ENCODE measurements around the gene IQSEC3.

The IQSEC3 gene

DNA sequence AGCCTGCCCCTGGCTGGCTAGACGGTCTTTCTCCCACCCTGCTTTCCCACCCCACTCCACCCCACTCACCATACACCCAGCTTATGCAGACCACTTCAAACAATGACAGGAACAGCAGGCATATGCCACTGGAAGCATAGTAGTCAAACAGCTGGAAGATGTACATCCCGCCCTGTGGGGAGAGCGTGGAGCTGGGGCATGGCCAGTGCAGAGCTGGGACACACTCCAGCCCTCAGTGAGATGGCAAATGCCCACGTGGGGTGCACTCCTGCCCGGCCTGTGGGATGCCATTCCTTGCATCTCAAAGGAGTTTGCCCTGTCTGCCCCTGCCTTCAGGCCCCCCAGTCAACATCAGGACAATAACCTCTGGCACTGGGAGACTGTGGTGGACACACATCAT, 128.6 kb downstream of the IQSEC3 start:
- ChIA-PET POLR2A (no interaction called here), CTCF (no interaction called here)
- TF ChIP-seq, protein P1, sequence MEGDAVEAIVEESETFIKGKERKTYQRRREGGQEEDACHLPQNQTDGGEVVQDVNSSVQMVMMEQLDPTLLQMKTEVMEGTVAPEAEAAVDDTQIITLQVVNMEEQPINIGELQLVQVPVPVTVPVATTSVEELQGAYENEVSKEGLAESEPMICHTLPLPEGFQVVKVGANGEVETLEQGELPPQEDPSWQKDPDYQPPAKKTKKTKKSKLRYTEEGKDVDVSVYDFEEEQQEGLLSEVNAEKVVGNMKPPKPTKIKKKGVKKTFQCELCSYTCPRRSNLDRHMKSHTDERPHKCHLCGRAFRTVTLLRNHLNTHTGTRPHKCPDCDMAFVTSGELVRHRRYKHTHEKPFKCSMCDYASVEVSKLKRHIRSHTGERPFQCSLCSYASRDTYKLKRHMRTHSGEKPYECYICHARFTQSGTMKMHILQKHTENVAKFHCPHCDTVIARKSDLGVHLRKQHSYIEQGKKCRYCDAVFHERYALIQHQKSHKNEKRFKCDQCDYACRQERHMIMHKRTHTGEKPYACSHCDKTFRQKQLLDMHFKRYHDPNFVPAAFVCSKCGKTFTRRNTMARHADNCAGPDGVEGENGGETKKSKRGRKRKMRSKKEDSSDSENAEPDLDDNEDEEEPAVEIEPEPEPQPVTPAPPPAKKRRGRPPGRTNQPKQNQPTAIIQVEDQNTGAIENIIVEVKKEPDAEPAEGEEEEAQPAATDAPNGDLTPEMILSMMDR (IDR thresholded peaks at IDR 0.05; ENCODE audit: control extremely low read depth, extremely low read depth, low read depth, missing control alignments) = no peak
- DNase-seq (ENCODE audit: extremely low spot score) = no peak

DNA sequence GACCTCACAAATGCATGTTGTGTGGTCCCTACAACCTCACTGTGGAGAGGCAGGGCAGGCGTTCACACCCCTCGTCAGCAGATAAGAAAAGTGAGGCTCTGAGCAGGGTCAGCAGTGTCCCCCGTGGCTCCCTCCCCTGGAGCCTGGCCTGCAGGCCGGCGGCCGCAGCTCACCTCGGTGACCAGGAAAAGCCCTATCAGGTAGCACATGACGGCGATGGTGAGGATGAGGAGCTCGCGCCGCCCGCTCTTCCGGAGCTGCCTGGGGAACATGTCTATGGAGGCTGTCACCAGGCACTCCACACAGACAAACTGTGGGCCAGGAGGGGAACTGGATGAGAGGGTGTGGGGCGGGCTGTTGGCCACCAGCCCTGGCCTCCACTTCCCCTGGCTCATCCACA, 129.4 kb downstream of the IQSEC3 start:
- ChIA-PET CTCF (no interaction called here), POLR2A (no interaction called here)
- DNase-seq (ENCODE audit: extremely low spot score) = no peak
- TF ChIP-seq, protein P1 (IDR thresholded peaks at IDR 0.05; ENCODE audit: control extremely low read depth, extremely low read depth, low read depth, missing control alignments) = no peak

DNA sequence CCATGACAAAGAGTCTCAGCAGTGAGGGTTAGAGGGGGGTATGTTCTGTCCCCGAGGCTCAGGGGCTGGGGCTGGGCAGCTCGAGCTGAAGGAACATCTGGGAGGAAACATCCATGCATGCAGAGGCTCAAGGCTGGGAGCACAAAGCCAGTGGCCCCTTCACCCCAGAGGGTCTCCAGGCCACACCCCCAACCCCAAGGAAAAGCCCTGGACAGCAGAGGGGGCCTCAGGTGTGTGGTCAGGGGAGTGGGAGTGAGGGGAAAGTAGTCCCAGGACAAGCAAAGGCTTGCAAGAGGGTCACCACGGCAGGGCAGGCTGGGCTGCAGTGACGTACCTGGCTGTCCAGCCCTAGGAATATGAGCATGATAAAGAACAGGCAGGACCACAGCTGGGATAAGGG, 129.9 kb downstream of the IQSEC3 start:
- no peak for DNase-seq (ENCODE audit: extremely low spot score)
- ChIA-PET POLR2A (no interaction called here), CTCF (no interaction called here)
- TF ChIP-seq, protein P1 (IDR thresholded peaks at IDR 0.05; ENCODE audit: control extremely low read depth, extremely low read depth, low read depth, missing control alignments) = no peak

DNA sequence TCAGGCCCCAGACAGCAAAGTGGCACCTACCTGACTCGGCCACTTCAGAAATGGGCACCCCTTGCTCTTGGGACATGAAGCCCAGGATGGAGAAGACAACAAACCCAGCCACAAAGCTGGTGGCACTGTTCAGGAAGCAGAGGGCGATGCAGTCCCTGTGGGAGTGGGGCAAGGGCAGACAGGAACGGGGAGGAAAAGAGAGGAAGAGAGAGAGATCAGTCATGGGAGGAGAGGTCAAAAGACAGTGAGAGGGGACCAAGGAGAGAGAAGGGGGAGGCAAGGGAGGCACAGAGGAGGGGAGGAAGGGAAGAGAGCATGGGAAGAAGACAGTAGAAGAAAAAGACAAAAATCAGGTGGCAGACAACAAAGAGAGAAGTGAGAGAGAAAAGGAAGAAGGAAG, 130.8 kb downstream of the IQSEC3 start:
- TF ChIP-seq, protein P1 (IDR thresholded peaks at IDR 0.05; ENCODE audit: control extremely low read depth, extremely low read depth, low read depth, missing control alignments) = no peak
- CTCF ChIA-PET = no interaction called here
- DNase-seq (ENCODE audit: extremely low spot score) = no peak
- POLR2A ChIA-PET = no interaction called here

DNA sequence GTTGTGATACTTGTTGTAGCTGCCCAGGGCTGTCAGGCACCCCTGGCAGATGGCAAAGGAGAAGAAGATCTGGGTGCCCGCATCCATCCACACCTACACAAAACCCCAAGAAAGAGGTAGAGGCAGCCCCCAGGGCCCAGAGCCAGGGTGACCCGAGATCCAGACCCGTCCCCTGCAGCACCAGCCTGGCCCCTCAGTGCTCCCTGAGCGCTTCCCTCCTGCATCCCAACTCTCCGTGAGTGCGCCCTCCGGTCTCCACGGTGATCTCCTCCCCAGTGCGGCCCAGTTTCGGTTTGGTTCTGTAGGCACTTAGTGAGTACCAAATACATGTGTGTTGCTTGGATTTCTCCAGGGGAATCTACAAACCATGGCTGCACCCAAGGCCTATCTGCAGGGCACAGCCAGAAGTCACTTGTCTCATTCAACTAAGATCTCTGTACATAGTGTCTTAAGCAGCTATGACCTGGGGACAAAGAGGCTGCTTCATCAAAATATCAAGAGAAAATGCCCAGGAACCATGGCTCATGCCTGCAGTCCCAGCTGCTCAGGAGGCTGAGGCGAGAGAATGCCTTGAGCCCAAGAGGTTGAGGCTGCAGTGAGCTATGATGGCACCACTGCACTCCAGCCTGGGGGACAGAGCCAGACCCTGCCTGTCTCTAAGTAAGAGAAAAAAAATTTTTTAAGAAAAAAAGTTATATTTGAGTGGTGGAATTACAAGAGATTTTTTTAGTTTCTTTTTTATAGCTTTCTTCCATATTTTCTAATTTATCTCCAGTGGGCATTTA, 131.5 kb downstream of the IQSEC3 start:
- DNase-seq (ENCODE audit: extremely low spot score) = no peak
- POLR2A ChIA-PET = no interaction called here
- CTCF ChIA-PET = no interaction called here
- TF ChIP-seq, protein P1 (IDR thresholded peaks at IDR 0.05; ENCODE audit: control extremely low read depth, extremely low read depth, low read depth, missing control alignments) = no peak

DNA sequence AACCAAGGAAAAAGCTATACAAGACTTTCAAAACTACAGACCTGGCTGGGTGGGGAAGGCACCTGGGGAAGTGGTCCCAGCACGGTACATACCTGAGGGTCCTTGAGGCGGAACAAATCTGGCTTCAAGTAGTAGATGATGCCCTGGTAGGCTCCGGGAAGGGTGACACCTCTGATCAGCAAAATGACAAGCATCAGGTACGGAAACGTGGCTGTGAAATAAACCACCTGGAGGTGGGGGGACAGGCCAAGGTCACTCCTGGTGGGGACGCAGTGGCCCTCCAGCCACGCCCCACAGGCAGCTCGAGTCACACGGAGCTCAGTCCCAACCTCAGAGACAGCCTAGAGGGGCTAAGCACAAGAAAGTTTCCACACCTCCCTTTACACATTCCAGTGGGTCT, 132.1 kb downstream of the IQSEC3 start:
- CTCF ChIA-PET = no interaction called here
- POLR2A ChIA-PET = no interaction called here
- no peak for DNase-seq (ENCODE audit: extremely low spot score)
- TF ChIP-seq, protein P1 (IDR thresholded peaks at IDR 0.05; ENCODE audit: control extremely low read depth, extremely low read depth, low read depth, missing control alignments) = no peak

Measured in GM10248 (cell line).